ENCODE results near the gene BEAN1.

Gene BEAN1

DNA sequence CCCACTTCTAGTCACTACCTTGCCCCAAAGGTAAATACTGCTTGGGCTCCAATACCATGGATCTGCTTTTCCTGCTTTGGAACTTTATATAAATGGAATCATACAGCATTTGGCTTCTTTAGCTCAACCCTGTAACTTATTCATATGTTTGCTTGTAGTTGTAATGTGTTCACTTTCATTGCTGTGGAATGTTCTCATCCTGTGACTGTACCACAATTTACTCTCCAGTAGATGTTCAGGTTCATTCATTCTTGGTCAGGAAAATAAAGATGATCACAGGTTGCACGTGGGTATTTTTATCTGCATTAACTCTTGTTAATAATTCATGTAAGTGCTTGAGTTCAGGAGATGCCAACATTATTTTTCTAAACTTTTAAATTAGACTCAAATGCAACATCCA is 6.7 kb upstream of the BEAN1 start:
- FAIRE-seq (no peak), DNase-seq (ENCODE audit: insufficient read length, low spot score) (no peak)
- TF ChIP-seq POLR2A (IDR thresholded peaks at IDR 0.05; ENCODE audit: low read depth, low read length), result no peak

DNA sequence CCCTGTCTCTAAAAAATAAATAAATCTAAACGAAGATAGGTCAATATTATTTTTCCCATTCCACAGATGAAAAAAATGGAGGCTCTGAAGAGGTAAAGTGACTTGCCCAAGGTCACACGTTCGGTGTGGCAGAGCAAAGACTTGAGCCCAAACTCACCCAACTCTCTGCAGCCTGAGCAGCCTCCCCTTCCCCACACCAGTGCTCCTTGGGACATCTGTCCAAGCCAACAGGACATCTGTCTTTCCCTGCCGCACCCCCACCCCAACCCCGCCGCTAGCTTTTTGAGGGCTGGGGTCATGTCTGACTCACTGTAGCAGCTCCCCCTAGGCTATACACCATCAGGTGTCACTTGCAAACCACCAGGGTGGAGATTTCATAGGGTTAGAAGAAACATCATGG is 5.2 kb upstream of the BEAN1 start:
- TF ChIP-seq POLR2A (IDR thresholded peaks at IDR 0.05; ENCODE audit: low read depth, low read length), result no peak
- FAIRE-seq (no peak), DNase-seq (ENCODE audit: insufficient read length, low spot score) (no peak)

DNA sequence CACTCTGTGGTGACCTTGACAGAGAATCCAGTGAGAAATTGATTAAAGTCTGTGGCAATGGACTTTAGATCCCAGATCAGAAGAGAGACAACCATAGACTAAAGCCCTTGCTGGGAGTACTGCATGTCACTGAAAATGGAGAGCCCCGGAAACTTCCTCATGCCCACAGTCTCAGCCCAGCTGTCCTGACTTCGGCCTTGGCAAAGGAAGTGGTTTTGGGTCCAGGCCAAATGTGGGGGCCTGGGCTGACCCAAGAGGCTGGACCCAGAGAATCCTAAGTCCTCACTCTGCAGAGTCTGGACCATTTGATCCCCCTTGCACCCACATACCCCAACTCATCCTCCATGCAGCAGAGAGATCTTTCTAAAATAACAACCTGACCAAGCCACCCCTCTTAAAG is 4.7 kb upstream of the BEAN1 start:
- DNase-seq (ENCODE audit: insufficient read length, low spot score) (no peak), FAIRE-seq (no peak)
- TF ChIP-seq POLR2A (IDR thresholded peaks at IDR 0.05; ENCODE audit: low read depth, low read length), result no peak

DNA sequence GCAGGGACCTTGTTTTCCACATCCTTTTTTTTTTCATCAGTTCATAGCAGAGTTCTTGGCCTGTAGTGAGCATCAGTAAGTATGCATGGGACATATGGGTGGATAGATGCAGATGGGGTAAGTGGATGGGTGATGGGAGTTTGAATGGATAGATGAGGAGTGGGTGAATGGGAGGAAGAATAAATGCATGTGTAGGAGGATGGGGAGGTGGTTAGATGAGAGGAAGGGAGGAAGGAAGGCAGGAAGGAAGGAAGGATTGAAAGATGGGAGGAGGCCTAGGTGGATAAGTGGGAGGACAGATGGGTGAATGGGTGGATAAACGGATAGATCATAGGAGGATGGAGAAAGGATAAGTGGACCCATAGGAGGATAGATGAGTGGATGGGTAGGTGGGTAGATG is 3.9 kb upstream of the BEAN1 start:
- DNase-seq (ENCODE audit: insufficient read length, low spot score) (no peak), FAIRE-seq (no peak)
- TF ChIP-seq POLR2A (IDR thresholded peaks at IDR 0.05; ENCODE audit: low read depth, low read length), result no peak

DNA sequence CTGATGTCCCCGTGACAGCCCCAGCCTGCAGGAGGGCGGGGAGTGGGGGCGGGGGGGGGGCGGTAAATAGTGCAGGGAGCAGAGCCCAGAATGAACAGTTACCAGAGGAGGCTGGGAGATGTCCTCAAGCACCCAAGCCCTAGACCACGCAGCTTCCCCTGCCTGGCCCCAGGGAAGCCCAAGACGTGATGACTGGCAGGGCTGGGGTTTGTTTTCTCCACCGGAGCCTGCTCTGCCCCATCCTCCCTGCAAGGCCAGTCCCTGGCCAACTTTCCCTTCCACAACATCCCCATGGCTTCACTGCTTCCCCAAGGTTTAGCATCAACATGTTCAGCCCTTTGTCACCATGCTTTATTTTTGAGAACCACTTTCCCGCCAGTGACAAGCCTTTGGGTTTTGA is 1.4 kb upstream of the BEAN1 start:
- TF ChIP-seq POLR2A (IDR thresholded peaks at IDR 0.05; ENCODE audit: low read depth, low read length), result no peak
- DNase-seq (ENCODE audit: insufficient read length, low spot score) (no peak), FAIRE-seq (no peak)

DNA sequence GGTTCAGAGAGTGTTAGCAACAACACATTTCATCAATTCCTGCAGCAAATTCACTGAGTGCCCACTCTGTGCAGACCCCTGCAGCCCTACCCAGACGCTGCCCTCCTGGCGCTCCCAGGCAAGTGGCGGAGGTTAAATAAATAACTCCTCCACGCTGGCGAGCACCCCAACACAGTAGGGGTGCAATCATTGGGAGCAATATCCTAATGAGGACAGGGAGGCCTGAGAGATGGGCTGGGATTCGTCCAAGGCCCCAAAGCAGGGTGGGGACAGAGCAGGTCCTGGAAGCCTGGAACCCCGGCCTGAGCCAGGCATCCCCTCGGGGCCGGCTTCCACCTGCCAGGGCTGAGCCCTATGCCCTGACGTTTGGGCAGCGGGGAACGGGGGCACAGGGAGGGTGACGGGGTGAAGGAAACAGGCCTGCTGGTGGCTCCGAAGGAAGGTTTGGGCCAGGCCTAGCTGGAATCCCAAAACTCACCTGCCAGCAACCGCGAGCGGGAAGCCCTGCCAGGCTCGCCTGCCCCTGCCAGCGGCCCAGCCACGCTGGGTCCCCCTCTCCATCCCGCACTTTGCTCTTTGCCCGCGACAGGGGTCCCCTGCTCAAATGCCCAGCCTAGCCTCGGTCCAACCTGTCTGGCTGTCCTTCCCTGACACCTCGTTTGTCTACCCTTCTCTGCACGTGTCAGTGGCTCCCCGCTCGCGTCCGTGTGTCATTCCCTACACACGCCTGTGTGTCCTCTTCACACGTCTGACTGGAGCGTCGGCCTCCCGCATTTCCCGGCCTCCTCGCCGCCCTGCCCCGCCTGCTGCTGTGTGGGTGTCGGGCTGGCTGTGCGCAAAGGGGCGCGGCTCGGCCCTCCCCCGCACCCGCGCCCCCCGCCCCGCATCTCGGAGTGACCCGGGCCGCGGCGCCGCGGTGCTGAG is 721 bp upstream of the BEAN1 start:
- TF ChIP-seq POLR2A (IDR thresholded peaks at IDR 0.05; ENCODE audit: low read depth, low read length), result no peak
- DNase-seq (ENCODE audit: insufficient read length, low spot score), result no peak
- FAIRE-seq, result no peak

DNA sequence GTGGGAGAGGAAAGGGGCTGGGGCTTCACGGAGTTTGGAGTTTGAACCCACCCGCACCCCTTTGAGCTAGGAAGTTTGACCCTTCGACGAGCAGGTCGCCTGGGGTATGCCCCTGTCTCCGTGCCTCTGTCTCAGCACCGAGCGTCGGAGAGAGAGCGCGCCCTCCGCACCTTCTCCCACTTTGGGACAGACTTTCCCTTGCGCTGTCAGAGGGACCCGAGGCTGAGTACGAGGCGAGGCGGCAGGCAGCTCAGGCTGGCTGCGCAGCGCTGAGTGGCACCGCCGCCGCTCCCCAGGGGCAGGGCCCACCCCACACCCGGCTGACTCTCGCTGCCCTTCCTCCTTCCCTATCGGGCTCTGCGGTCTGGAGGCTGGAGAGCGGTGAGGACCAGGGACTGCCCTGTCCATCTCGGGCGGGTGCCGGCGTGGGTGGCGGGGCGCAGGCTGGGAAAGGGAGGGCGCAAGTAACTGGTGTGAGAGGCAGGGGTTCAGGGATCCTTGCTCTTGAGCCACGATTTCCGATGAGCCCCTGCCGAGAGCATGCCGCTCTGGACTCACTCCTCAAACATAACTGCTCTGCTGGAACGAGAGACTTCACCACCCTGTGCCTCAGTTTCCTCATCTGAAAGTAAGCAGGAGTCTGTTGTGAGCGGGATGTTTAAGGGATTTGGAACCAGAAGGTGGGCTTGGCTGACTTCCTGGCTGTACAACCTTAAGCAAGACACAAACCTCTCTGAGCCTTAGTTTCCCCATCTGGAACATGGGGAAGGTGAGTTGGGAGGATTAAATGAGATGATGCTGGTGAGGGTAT is 981 bp downstream of the BEAN1 start:
- no peak for TF ChIP-seq POLR2A (IDR thresholded peaks at IDR 0.05; ENCODE audit: low read depth, low read length)
- DNase-seq (ENCODE audit: insufficient read length, low spot score) (no peak), FAIRE-seq (no peak)

DNA sequence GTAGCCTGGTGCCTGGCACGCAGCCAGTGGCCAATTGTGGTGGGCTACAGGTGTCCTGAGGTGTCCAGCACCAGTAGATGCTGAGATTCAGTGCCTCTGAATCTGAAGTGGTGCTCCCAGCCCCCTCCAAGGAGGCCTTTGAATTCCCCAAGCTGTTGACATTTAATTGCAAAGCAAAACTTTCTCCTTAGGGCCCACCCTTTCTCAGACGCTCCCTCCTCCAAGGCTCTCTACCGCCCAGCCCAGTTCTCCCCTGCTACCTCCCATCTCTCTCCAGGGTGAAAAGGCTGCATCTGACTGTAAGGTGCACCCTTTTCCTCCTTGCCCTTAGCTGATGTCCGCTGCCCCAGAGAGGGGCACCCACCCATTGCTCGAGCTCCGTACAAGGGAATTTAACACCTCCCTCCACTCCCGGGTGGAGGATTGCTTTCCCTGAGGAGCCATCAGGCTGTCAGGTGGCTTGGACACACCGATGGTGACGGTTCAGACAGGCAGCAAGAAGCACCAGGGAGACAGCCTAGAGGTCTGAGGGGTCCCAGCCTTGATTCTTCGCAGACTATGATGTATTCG is 1.7 kb downstream of the BEAN1 start:
- FAIRE-seq, result no peak
- no peak for DNase-seq (ENCODE audit: insufficient read length, low spot score)

DNA sequence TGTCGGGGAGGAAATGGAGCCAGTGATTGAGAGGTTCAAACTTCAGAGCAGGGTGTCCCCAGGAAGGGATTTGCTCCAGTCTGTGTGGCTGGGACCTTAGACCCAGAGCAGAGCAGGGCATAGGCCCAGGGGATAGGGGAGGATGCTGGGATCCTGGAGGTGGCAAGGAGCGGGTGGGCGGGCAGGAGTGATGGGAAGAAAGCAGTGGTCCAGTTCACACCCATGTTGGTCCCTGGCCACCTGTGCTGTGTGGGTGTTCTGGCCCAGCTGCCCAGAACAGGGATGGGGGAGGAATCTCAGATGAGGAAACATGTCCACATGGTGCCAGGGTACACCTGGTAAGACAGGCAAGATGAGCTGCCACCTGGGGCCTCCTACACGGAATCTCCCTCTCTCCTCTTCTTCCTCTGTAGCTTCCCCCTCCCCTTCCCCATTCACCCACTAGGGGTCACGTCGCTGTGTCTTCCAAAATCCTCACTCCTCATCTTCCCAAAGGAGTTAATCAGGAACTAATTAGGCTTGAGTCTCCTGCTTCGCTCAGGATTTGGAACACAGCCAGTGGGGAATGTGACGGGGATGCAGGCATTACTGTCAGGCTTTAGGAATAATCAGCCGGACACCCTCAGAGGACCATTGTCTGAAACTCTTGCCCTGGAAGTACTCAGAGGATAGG is 2.3 kb downstream of the BEAN1 start:
- FAIRE-seq, result no peak
- no peak for DNase-seq (ENCODE audit: insufficient read length, low spot score)
- TF ChIP-seq POLR2A (IDR thresholded peaks at IDR 0.05; ENCODE audit: low read depth, low read length), result no peak

More for the DNA sequence above, 1.7 kb downstream of the BEAN1 start:
- TF ChIP-seq POLR2A (IDR thresholded peaks at IDR 0.05; ENCODE audit: low read depth, low read length), result no peak

DNA sequence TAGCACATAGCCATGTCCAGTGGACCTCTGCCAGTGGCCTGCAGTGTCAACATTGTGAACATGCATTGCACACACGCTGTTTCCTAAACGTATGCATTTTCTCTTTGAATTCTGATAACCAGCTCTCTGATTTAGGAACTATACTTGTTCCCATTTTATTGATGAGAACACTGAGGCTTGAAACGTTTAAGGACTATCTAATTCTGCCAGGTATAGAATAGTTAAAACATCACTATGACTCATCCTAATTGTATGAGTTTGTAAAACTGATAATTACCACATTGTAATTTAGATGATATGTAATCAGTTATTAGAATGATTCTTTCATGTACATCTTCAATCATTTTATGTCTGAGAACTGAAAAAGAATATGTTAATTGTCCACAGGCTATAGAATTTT is 3.1 kb downstream of the BEAN1 start:
- DNase-seq (ENCODE audit: insufficient read length, low spot score) (no peak), FAIRE-seq (no peak)
- TF ChIP-seq POLR2A (IDR thresholded peaks at IDR 0.05; ENCODE audit: low read depth, low read length), result no peak

DNA sequence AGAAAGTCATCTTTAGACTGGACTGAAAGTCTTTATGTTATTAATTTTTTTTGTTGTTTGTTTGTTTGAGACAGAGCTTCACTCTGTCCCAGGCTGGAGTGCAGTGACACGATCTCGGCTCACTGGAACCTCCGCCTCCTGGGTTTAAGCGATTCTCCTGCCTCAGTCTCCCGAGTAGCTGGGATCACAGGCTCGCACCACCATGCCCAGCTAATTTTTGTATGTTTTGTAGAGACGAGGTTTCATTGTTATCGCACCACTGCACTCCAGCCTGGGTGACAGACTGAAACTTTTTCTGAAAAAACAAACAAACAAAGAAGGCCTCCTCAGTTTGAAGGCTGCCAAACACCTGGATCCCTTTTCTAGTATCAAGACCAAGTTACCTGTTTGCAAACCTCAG is 4.7 kb downstream of the BEAN1 start:
- TF ChIP-seq POLR2A (IDR thresholded peaks at IDR 0.05; ENCODE audit: low read depth, low read length), result no peak
- FAIRE-seq, result no peak
- no peak for DNase-seq (ENCODE audit: insufficient read length, low spot score)

DNA sequence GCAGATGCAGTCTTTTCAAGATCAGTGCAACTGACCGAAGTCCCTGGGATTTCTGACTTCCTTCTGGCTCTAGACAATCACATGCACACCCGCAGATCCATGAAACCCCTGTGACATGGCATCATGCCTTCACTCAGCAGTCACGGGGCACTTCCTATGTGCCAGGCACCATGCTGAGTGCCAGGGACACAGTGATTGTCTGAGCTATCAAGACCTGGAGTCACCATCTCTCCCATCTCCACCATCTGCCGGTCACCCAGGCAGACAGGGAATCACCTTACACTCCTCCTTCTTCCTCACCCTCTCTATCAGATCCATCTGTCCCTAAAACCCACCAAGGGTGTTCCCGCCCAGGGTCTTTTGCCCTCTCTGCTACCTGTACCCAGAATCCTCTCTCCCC is 5.3 kb downstream of the BEAN1 start:
- FAIRE-seq (no peak), DNase-seq (ENCODE audit: insufficient read length, low spot score) (no peak)

DNA sequence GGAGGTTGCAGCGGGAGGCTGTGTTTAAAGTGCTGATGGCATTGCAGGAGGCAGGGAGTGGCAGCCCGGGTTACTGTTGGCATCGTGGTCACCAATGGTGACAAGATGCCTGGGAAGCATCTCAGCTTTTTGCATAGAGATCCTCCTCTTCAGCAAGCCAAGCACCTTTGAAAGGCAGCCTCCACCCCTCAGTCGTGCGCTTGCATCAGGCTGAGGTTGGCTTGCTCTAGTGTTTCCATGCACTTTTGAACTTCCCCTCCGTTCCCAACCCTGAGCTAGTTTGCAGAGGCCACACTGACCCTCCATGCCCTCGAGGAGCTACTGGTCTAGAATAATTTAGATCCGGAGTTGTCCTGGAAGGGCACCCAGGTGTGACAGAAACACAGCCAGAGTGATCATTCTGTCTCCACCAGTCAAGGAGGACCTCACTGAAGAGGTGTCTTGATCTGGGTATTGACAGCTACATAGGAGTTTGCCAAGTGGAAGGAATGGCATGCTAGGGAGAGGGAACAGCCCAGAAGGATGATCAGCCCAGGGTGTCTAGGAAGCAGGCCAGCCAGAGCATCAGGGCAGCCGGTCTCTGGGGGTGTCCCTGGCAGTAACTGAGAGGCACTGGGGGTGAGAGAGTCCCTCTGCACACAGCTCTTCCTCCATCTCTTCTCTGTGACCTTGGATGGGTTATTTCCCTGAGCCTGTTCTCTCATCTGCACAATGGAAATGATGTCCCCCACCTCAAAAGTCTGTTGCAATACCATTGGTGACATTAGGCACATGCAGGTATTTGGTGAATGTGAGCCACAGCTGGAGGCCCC is 7.7 kb downstream of the BEAN1 start:
- FAIRE-seq (no peak), DNase-seq (ENCODE audit: insufficient read length, low spot score) (no peak)
- no peak for TF ChIP-seq POLR2A (IDR thresholded peaks at IDR 0.05; ENCODE audit: low read depth, low read length)

More for the DNA sequence above, 5.3 kb downstream of the BEAN1 start:
- no peak for TF ChIP-seq POLR2A (IDR thresholded peaks at IDR 0.05; ENCODE audit: low read depth, low read length)

Data from H54 (cell line).